Tibial nerve (tissue), 4 donors: ENCODE results near the gene GADD45G. TPM values are rescaled to one million over a fixed set of nuclear protein-coding genes. Genes with fewer than 3 reads are reported as not detected.

Experiments
- DNase-seq, 2 donors: peaks; one replicate each; pipeline ENCODE4 v3.0.0-alpha.2; 2019; ENCODE audit warnings: low spot score in 2 of 2
- H3K27ac ChIP-seq, 4 donors: fragments of 200-600 bp; sonication (generic) in 3 of 4; one replicate each; pipeline ENCODE4 v1.5.1; 2017 to 2019; ENCODE audit warnings: mild to moderate bottlenecking in 1 of 4
- H3K27me3 ChIP-seq, 2 donors: fragments of 200-600 bp; sonication (generic) in 1 of 2; one replicate each; pipeline versions ENCODE4 v1.5.1 to v1.6.0; 2017 to 2019
- H3K36me3 ChIP-seq, 3 donors: fragments of 200-600 bp; sonication (generic); one replicate each; pipeline ENCODE4 v1.5.1; 2018 to 2019
- H3K4me1 ChIP-seq, 4 donors: fragments of 200-600 bp; sonication (generic) in 3 of 4; one replicate each; pipeline ENCODE4 v1.5.1; 2017 to 2019
- H3K4me3 ChIP-seq, 4 donors: fragments of 200-600 bp; sonication (generic) in 3 of 4; one replicate each; pipeline ENCODE4 v1.5.1; 2017 to 2019; ENCODE audit warnings: mild to moderate bottlenecking in 1 of 4, moderate library complexity in 1 of 4
- H3K9me3 ChIP-seq, 4 donors: fragments of 200-600 bp; sonication (generic) in 3 of 4; one replicate each; pipeline ENCODE4 v1.5.1; 2017 to 2019
- CTCF ChIP-seq, 5 experiments: fragments of 200-600 bp in 3 of 5; fragments of 450-650 bp in 2 of 5; sonication (generic) in 3 of 5; IDR thresholded peaks; one replicate each; pipeline ENCODE4 v1.5.1; 2016 to 2019; ENCODE audit warnings: antibody characterized with exemption in 5 of 5, mild to moderate bottlenecking in 3 of 5, moderate library complexity in 2 of 5
- EP300 ChIP-seq, 2 donors: sonication (generic); formaldehyde crosslinking; IDR thresholded peaks; one replicate each; pipeline ENCODE4 v1.6.1; 2017; ENCODE audit warnings: antibody characterized with exemption in 2 of 2, mild to moderate bottlenecking in 1 of 2
- POLR2A ChIP-seq, 2 donors: fragments of 450-650 bp; IDR thresholded peaks; one replicate each; pipeline ENCODE4 v1.6.1; 2017; ENCODE audit warnings: antibody characterized with exemption in 2 of 2, mild to moderate bottlenecking in 2 of 2, moderate library complexity in 2 of 2
- WGBS, 2 donors: methylation state at CpG; one replicate each; pipeline ENCODE4 v1.1.5; 2018; 5-methylcytosine and 5-hydroxymethylcytosine counted together
- total RNA-seq, 4 donors: library from RNA; depleted of rRNA; stranded (reverse); fragments of >200 nt; gene quantifications; one replicate each; pipeline ENCODE4 v1.1.0, GENCODE V29; 2016

GADD45G gene
- total RNA-seq, 4 donors from 2014 or later: 5.7 to 45.8 (median 26.8) TPM

GRCh38 chr9:89638359-89638758 is 33.5 kb downstream of the GADD45G start:
- Histone ChIP-seq H3K4me1 (peaks cover 0 to 42% (median 9%) of the 10 kb centered on the region in 4 donors), H3K9me3 (no peaks in the 10 kb centered on the region), H3K36me3 (no peaks in the 10 kb centered on the region), H3K27ac (no peak overlapping the region), H3K27me3 (no peaks in the 10 kb centered on the region), H3K4me3 (no peak overlapping the region)
- TF ChIP-seq EP300 (IDR thresholded peaks at IDR 0.05): no peak
- no peak for TF ChIP-seq CTCF (IDR thresholded peaks at IDR 0.05)
- TF ChIP-seq POLR2A (IDR thresholded peaks at IDR 0.05): no peak
- no peak for DNase-seq
- WGBS, 2 donors: 81 to 85% methylated on average over 5 of the region's 5 CpGs

- no peaks in the 10 kb centered on the region for H3K27me3 ChIP-seq
- 79 to 88% methylated on average over 5 of the region's 5 CpGs for WGBS, 2 donors
- H3K4me3 ChIP-seq: no peak overlapping the region
- TF ChIP-seq EP300 (IDR thresholded peaks at IDR 0.05) (no peak), POLR2A (IDR thresholded peaks at IDR 0.05) (no peak), CTCF (IDR thresholded peaks at IDR 0.05) (no peak)
- H3K9me3 ChIP-seq: no peaks in the 10 kb centered on the region
- no peak for DNase-seq
- H3K4me1 ChIP-seq: peaks cover 0 to 42% (median 9%) of the 10 kb centered on the region in 4 donors
- H3K36me3 ChIP-seq: no peaks in the 10 kb centered on the region
- H3K27ac ChIP-seq: peak overlapping the region in 2 of 4 donors; percentile 31 to 80
Observed at GRCh38 chr9:89638893-89639292, 34.1 kb downstream of the GADD45G start.

GRCh38 chr9:89639367-89639795 is 34.6 kb downstream of the GADD45G start:
- DNase-seq: peak; percentile 51 to 55
- H3K4me1 ChIP-seq: peaks cover 0 to 42% (median 9%) of the 10 kb centered on the region in 4 donors

GRCh38 chr9:89639961-89640360 is 35.1 kb downstream of the GADD45G start:
- no peaks in the 10 kb centered on the region for H3K27me3 ChIP-seq
- H3K36me3 ChIP-seq: no peaks in the 10 kb centered on the region
- whole genome bisulfite sequencing, 2 donors: 73 to 92% methylated on average over 4 to 5 of the region's 5 CpGs
- DNase-seq: no peak
- no peaks in the 10 kb centered on the region for H3K9me3 ChIP-seq
- H3K4me1 ChIP-seq: peaks cover 0 to 36% (median 9%) of the 10 kb centered on the region in 4 donors
- H3K4me3 ChIP-seq: peak overlapping the region in 1 of 4 donors; percentile 25
- TF ChIP-seq POLR2A (IDR thresholded peaks at IDR 0.05) (no peak), EP300 (IDR thresholded peaks at IDR 0.05) (no peak), CTCF (IDR thresholded peaks at IDR 0.05) (no peak)
- peak overlapping the region; percentile 36 to 80 (median 60) for H3K27ac ChIP-seq

More at GRCh38 chr9:89639367-89639795, 34.6 kb downstream of the GADD45G start:
- TF ChIP-seq EP300 (IDR thresholded peaks at IDR 0.05) (peak in 1 of 2 donors; percentile 64), POLR2A (IDR thresholded peaks at IDR 0.05) (no peak), CTCF (IDR thresholded peaks at IDR 0.05) (peak in 1 of 5 experiments; percentile 24)
- Histone ChIP-seq H3K9me3 (no peaks in the 10 kb centered on the region), H3K27ac (peak overlapping the region; percentile 31 to 80 (median 50)), H3K36me3 (no peaks in the 10 kb centered on the region), H3K4me3 (peak overlapping the region in 1 of 4 donors; percentile 25), H3K27me3 (no peaks in the 10 kb centered on the region)
- WGBS, 2 donors: 45 to 57% methylated on average over 13 of the region's 13 CpGs

- H3K4me3 ChIP-seq: peak overlapping the region in 1 of 4 donors; percentile 25
- DNase-seq: no peak
- TF ChIP-seq EP300 (IDR thresholded peaks at IDR 0.05): no peak
- TF ChIP-seq CTCF (IDR thresholded peaks at IDR 0.05): no peak
- TF ChIP-seq POLR2A (IDR thresholded peaks at IDR 0.05): no peak
- no peaks in the 10 kb centered on the region for H3K27me3 ChIP-seq
- no peaks in the 10 kb centered on the region for H3K9me3 ChIP-seq
- peak overlapping the region; percentile 36 to 80 (median 60) for H3K27ac ChIP-seq
- H3K36me3 ChIP-seq: no peaks in the 10 kb centered on the region
- WGBS, 2 donors: 80 to 94% methylated on average over 6 to 11 of the region's 11 CpGs
- peaks cover 0 to 32% (median 9%) of the 10 kb centered on the region in 4 donors for H3K4me1 ChIP-seq
Observed at GRCh38 chr9:89640361-89640760, 35.5 kb downstream of the GADD45G start.
